Activated naive CD8-positive, alpha-beta T cell treated with anti-CD3 and anti-CD28 coated beads, Interleukin-2, amount 50 U/mL, for 16 hours (primary cell): ENCODE measurements around the gene KRTAP12-3.

Source experiments
- DNase-seq: peaks from one replicate; pipeline ENCODE4 v3.0.0-alpha.2; 2020; ENCODE audit warnings: low read depth, low spot score

KRTAP12-3 gene

DNA sequence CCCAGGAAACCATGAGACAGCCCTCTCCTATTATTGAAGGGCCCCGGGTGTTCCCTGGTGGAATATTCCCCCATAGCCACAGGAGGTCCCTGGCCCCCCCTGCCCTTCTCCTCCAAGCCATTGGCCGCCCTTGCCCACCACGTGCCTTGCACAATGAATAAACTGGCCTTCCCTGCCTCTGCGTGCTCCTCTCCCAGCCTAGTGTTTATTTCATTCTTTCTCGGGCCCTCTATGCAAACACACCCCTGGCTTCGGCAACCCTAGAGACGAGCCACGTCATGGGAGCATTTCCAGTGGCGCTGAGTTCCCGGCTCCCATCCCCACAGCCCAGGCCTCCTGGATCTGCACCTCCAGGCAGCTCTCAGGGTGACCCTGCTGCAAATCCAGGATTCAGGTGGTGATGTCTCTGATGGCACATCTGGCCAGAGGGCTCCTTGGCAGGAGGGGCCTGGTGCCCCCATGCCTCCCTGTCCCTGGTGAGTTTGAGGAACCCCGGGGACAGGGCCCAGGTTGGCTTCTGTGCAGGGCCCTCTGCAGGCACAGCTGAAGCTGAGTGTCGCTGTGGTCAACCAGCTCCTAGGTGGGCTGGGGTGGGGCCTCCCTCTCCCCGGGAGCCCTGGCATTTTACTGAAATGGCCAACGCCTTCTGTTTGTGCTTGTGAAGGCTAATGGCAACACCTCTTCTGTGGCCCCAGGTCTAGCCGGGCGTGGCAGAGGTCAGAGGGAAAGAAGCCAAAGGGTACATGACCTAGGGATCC is 45.4 kb downstream of the KRTAP12-3 start:
- no peak for DNase-seq

DNA sequence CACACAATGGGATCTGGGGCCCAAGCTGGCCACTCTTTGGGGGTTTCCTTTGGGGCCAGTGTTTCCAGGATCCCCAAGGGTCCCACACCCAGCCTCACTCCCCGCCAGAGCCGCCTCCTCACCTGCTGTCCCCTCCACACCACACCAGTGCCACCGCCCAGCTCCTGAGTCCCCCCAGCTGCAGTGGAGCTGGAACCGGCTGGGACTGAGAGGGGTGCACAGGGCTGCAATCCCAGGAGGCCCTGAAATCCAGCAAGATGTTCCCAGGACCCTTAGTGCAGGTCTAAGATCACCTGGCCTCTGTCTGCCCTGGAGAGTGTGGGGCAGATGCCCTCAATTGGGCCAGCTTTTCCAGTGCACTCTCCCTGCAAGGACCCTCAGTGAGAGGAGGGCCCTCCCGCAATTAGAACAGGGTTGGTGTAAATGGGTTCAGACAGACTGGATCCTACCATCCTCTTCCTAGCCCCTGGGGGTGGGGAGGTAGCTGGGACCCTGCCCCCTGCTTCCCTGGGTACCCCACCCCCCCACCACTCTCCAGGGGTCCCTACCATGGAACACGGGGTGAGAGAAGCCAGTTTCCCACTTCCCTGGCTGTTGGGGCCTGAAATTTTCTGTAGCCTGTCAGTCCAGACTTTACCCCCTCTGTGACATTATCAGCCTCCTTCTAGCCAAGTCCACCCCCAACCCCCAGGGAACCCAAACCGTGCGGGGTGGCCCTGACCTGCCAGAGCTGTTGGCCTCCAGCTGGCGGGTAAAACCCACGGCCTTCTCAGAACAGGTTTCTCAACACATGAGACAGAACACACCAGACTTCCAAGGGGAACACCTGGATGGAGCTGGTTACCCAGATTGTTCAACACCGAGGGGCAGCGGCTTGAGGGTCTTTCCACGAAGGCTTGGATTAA is 46.3 kb downstream of the KRTAP12-3 start:
- DNase-seq: no peak

DNA sequence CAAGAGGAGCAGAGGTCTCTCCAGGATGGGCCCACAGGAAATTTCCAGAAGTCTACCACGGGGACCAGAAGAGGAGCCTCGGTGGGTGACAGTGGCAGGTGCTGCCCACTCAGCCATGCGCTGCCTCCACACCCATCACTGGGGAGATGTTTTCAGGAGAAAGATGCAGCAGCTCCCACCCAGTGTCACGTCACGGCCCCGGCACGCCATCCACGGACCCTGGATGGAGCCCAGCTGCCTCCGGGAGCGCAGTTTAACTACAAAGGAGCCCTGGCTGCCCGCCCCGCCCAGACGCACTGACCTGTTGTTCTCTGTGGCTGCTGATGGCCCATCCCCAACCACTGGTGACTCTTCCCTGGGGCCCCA is 46.9 kb downstream of the KRTAP12-3 start:
- no peak for DNase-seq

DNA sequence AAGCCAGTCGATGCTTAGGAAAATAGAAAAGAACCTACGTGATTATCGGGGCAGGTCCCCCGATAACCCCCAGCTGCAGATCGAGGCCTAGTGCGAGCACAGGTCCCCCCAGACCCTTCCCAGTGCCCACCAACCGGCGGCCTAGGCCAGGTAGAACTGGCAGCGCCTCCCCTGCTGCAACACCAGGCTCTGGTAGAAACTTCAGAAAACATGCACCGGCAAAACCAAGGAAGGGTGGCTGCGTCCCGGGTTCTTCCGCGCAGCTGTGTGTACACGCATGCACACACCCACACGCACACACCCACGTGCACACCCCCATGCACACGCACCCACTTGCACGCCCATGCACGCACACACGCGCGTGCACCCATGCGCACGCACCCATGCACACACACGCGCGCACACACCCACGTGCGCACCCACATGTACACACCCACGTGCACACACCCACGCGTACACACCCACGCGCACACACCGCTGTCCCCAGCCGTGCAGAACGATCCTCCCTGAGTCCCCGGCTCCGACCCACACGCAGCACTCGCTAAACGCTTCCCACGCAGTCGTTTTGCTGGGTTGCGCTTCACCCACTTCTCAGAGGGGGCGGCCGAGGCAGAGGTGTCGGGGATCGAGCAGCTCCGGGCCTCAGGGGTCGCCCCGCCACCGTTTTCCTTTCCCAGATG is 48.4 kb downstream of the KRTAP12-3 start:
- no peak for DNase-seq

DNA sequence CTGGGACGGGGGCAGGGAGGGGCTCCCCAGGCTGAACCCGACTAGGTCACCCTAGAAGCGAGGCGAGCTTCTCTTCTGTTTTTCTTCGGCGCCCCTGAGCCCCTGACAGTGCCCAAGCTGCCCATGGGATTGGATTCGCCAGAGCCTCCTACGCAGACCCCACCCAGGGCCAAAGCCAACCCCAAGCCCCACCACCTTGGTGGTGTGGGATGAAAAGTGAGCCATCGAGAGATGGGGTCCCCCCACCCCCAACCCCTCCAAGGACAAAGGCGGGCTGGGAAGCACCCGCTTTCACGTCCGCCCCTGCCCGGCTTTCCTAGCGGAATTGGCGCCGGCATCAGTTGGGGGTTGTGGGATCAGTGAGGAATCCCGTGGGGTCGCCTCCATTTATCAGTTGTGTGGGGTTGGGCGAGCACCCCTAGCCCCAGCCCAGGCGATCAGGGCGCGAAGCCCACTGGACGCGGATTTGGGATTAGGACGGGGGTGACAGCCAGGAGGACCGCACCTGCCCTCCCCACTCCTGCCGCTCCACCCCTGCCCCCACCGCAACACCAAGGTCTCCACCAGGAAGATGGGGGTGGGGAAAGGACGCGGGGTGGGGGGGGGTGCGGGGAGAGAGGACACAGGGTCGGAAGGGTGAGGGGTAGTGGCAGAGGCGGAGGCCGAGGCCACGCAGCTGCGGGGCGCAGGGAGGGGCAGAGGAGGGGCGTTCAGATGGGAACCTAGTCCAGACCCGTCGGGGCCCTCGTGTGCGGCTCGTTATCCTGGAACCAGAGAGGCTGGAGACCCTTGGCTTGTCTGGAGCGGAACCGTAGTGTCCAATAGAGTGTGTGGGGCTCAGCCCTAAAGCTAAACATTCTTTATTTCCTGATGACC is 49.2 kb downstream of the KRTAP12-3 start:
- no peak for DNase-seq
